H9 (cell line): ENCODE data around the gene SYT2. TPM values are rescaled to one million over a fixed set of nuclear protein-coding genes. Genes with fewer than 3 reads are reported as not detected.

ENCODE experiments used
- DNase-seq: peaks from one replicate; pipeline ENCODE4 v3.0.0-alpha.2; 2017
- H2AFZ ChIP-seq: one replicate; pipeline ENCODE4 v1.6.1; 2013; ENCODE audit warnings: mild to moderate bottlenecking, low read length, control low read depth, moderate library complexity
- H2AK5ac ChIP-seq: 2 replicates; pipeline ENCODE4 v1.6.1; 2013; ENCODE audit warnings: low read length, control low read depth, mixed read lengths; ENCODE audit not compliant: insufficient read length
- H2BK120ac ChIP-seq: one replicate; pipeline ENCODE4 v1.6.1; 2013; ENCODE audit warnings: low read depth, mild to moderate bottlenecking, low read length, control low read depth, inconsistent platforms; ENCODE audit not compliant: poor library complexity, severe bottlenecking
- H2BK12ac ChIP-seq: 2 replicates; pipeline ENCODE4 v1.6.1; 2013; ENCODE audit warnings: low read length, control low read depth, mixed read lengths, low read depth; ENCODE audit not compliant: insufficient read length
- H2BK15ac ChIP-seq: 2 replicates; pipeline ENCODE4 v1.6.1; 2013; ENCODE audit warnings: low read depth, low read length, control low read depth
- H2BK20ac ChIP-seq: one replicate; pipeline ENCODE4 v1.6.1; 2013; ENCODE audit warnings: low read depth, mild to moderate bottlenecking, low read length, control low read depth, inconsistent platforms; ENCODE audit not compliant: poor library complexity, severe bottlenecking
- H2BK5ac ChIP-seq: 2 replicates; pipeline ENCODE4 v1.6.1; 2013; ENCODE audit warnings: low read length, control low read depth, mixed read lengths; ENCODE audit not compliant: insufficient read length
- H3K14ac ChIP-seq: 2 replicates; pipeline ENCODE4 v1.6.1; 2013; ENCODE audit warnings: low read length, control low read depth; ENCODE audit not compliant: insufficient read depth
- H3K18ac ChIP-seq: 2 replicates; pipeline ENCODE4 v1.6.1; 2013; ENCODE audit warnings: low read depth, mild to moderate bottlenecking, mixed read lengths, low read length, control low read depth; ENCODE audit not compliant: insufficient read length
- H3K23ac ChIP-seq: 2 replicates; pipeline ENCODE4 v1.6.1; 2013; ENCODE audit warnings: low read length, control low read depth, mixed read lengths, low read depth; ENCODE audit not compliant: insufficient read length
- H3K23me2 ChIP-seq: 2 replicates; pipeline ENCODE4 v1.6.1; 2013; ENCODE audit warnings: low read depth, mild to moderate bottlenecking, mixed read lengths, low read length, control low read depth; ENCODE audit not compliant: insufficient read length, poor library complexity, severe bottlenecking
- H3K27ac ChIP-seq: 2 replicates; pipeline ENCODE4 v1.5.1; 2013; ENCODE audit warnings: low read length, control low read depth, mixed read lengths, low read depth; ENCODE audit not compliant: insufficient read length
- H3K27me3 ChIP-seq: 2 replicates; pipeline ENCODE4 v1.6.1; 2013; ENCODE audit warnings: low read length, control low read depth, inconsistent platforms; ENCODE audit not compliant: insufficient read depth
- H3K4ac ChIP-seq: 2 replicates; pipeline ENCODE4 v1.6.1; 2013; ENCODE audit warnings: low read depth, mild to moderate bottlenecking, control low read depth, inconsistent platforms, low read length, moderate library complexity
- H3K4me1 ChIP-seq: 2 replicates; pipeline ENCODE4 v1.6.1; 2013; ENCODE audit warnings: low read length, control low read depth, inconsistent platforms; ENCODE audit not compliant: insufficient read depth
- H3K4me2 ChIP-seq: 2 replicates; pipeline ENCODE4 v1.6.1; 2013; ENCODE audit warnings: low read length, control low read depth, mixed read lengths; ENCODE audit not compliant: insufficient read length, insufficient read depth
- H3K56ac ChIP-seq: 2 replicates; pipeline ENCODE4 v1.6.1; 2013; ENCODE audit warnings: low read depth, mild to moderate bottlenecking, mixed read lengths, low read length, control low read depth; ENCODE audit not compliant: insufficient read length
- H3K79me1 ChIP-seq: 2 replicates; pipeline ENCODE4 v1.6.1; 2013; ENCODE audit warnings: low read depth, mild to moderate bottlenecking, moderate library complexity, low read length, control low read depth, inconsistent platforms; ENCODE audit not compliant: insufficient read depth, poor library complexity, severe bottlenecking
- H3K79me2 ChIP-seq: 2 replicates; pipeline ENCODE4 v1.6.1; 2013; ENCODE audit warnings: low read length, control low read depth, inconsistent platforms; ENCODE audit not compliant: insufficient read depth
- H3K9ac ChIP-seq: 2 replicates; pipeline ENCODE4 v1.6.1; 2013; ENCODE audit warnings: low read length, control low read depth, mixed read lengths; ENCODE audit not compliant: insufficient read length; ENCODE audit errors: extremely low read depth
- H3K9me3 ChIP-seq: one replicate; pipeline ENCODE4 v1.6.1; 2013; ENCODE audit warnings: low read depth, low read length, inconsistent platforms; ENCODE audit not compliant: control insufficient read depth
- H3T11ph ChIP-seq: one replicate; pipeline ENCODE4 v1.6.1; 2013; ENCODE audit warnings: mild to moderate bottlenecking, low read length, control low read depth, inconsistent platforms
- H4K20me1 ChIP-seq: one replicate; pipeline ENCODE4 v1.6.1; 2013; ENCODE audit not compliant: control insufficient read depth, insufficient read length, insufficient read depth
- H4K5ac ChIP-seq: 2 replicates; pipeline ENCODE4 v1.6.1; 2013; ENCODE audit warnings: low read depth, mild to moderate bottlenecking, mixed read lengths, low read length, control low read depth; ENCODE audit not compliant: insufficient read length
- H4K8ac ChIP-seq: replicated peaks from 2 replicates; pipeline ENCODE4 v1.6.1; 2013; ENCODE audit warnings: low read length, control low read depth, mixed read lengths, low read depth; ENCODE audit not compliant: insufficient read length
- H4K91ac ChIP-seq: 2 replicates; pipeline ENCODE4 v1.6.1; 2013; ENCODE audit warnings: low read depth, mild to moderate bottlenecking, moderate library complexity, mixed read lengths, low read length, control low read depth; ENCODE audit not compliant: insufficient read length
- H3K27ac Mint-ChIP-seq, 3 experiments: 2 replicates in 2 of 3; 3 replicates in 1 of 3; pipeline ENCODE4 v1.8.0; 2020 to 2021; ENCODE audit warnings: mixed read lengths in 3 of 3, mild to moderate bottlenecking in 1 of 3, moderate library complexity in 1 of 3
- H3K27me3 Mint-ChIP-seq: 2 replicates; pipeline ENCODE4 v1.8.0; 2021; ENCODE audit warnings: low read depth, mild to moderate bottlenecking, moderate library complexity, mixed read lengths
- H3K36me3 Mint-ChIP-seq, 3 experiments: 2 replicates in 2 of 3; 3 replicates in 1 of 3; pipeline ENCODE4 v1.8.0; 2020 to 2021; ENCODE audit warnings: low read depth in 3 of 3, mixed read lengths in 3 of 3; ENCODE audit not compliant: insufficient read depth in 1 of 3
- H3K4me1 Mint-ChIP-seq, 2 experiments: 2 replicates each; pipeline ENCODE4 v1.8.0; 2020; ENCODE audit warnings: mixed read lengths in 2 of 2
- H3K4me3 Mint-ChIP-seq, 2 experiments: 2 replicates in 1 of 2; 3 replicates in 1 of 2; pipeline ENCODE4 v1.8.0; 2020 to 2021; ENCODE audit warnings: mild to moderate bottlenecking in 2 of 2, mixed read lengths in 2 of 2, moderate library complexity in 1 of 2
- H3K9me3 Mint-ChIP-seq, 2 experiments: 2 replicates in 1 of 2; 3 replicates in 1 of 2; pipeline ENCODE4 v1.8.0; 2020; ENCODE audit warnings: mild to moderate bottlenecking in 2 of 2, mixed read lengths in 2 of 2, moderate library complexity in 1 of 2
- WGBS: extraction: QIAGEN DNeasy Blood & Tissue Kit; methylation state at CpG from one replicate; pipeline ENCODE4 v1.1.7; 2013; ENCODE audit warnings: missing lambda C conversion rate, low lambda C conversion rate, mixed read lengths; ENCODE audit not compliant: insufficient read length; ENCODE audit errors: extremely low coverage; 5-methylcytosine and 5-hydroxymethylcytosine counted together
- total RNA-seq: library from RNA; stranded (reverse); gene quantifications from 2 replicates; pipeline ENCODE4 v1.2.1, GENCODE V29; 2021
- TF ChIP-seq, protein P1 (sequence below): fragments of 200-600 bp; sonication (generic); conservative IDR thresholded peaks from 3 replicates; pipeline ENCODE4 v1.8.0; 2021; ENCODE audit warnings: antibody characterized with exemption, mild to moderate bottlenecking

SYT2 gene
- total RNA-seq, 1 experiment from 2014 or later, result 3.3 TPM

- no peak overlapping the region for H4K8ac ChIP-seq
- H2AK5ac ChIP-seq, result no peak overlapping the region
- TF ChIP-seq, protein P1, sequence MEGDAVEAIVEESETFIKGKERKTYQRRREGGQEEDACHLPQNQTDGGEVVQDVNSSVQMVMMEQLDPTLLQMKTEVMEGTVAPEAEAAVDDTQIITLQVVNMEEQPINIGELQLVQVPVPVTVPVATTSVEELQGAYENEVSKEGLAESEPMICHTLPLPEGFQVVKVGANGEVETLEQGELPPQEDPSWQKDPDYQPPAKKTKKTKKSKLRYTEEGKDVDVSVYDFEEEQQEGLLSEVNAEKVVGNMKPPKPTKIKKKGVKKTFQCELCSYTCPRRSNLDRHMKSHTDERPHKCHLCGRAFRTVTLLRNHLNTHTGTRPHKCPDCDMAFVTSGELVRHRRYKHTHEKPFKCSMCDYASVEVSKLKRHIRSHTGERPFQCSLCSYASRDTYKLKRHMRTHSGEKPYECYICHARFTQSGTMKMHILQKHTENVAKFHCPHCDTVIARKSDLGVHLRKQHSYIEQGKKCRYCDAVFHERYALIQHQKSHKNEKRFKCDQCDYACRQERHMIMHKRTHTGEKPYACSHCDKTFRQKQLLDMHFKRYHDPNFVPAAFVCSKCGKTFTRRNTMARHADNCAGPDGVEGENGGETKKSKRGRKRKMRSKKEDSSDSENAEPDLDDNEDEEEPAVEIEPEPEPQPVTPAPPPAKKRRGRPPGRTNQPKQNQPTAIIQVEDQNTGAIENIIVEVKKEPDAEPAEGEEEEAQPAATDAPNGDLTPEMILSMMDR, result no peak
- H2BK5ac ChIP-seq, result no peak overlapping the region
- H2BK120ac ChIP-seq, result no peak overlapping the region
- H3K36me3 Mint-ChIP-seq, result no peaks in the 10 kb centered on the region; a peak in 1 of 7 replicates
- H3K9ac ChIP-seq, result no peak overlapping the region
- H3K27me3 Mint-ChIP-seq, result no peaks in the 10 kb centered on the region
- WGBS, result no CpG with 5 or more reads among the region's 4 CpGs
- H3K14ac ChIP-seq, result no peak overlapping the region
- H2BK15ac ChIP-seq, result no peak overlapping the region
- no peak overlapping the region for H4K91ac ChIP-seq
- H3K18ac ChIP-seq, result no peak overlapping the region
- H3K4ac ChIP-seq, result no peak overlapping the region
- no peaks in the 10 kb centered on the region for H3K27me3 ChIP-seq
- no peaks in the 10 kb centered on the region for H3K23me2 ChIP-seq
- no peak overlapping the region for H2BK12ac ChIP-seq
- H3K23ac ChIP-seq, result no peak overlapping the region
- H3K4me1 ChIP-seq, result peaks cover 25% of the 10 kb centered on the region; the same call in 1 of the 2 replicates
- no peak overlapping the region for H3T11ph ChIP-seq
- no peak overlapping the region for H4K5ac ChIP-seq
- H3K4me1 Mint-ChIP-seq, result peaks cover 42 to 44% of the 10 kb centered on the region in 2 experiments
- no peak overlapping the region for H2BK20ac ChIP-seq
- H3K27ac ChIP-seq, result no peak overlapping the region
- H3K56ac ChIP-seq, result no peak overlapping the region
- H3K27ac Mint-ChIP-seq, result peak overlapping the region; percentile 21 to 78 (median 74); a peak in 5 of 7 replicates
- H2AFZ ChIP-seq, result no peak overlapping the region
- H4K20me1 ChIP-seq, result no peaks in the 10 kb centered on the region
- H3K79me1 ChIP-seq, result no peaks in the 10 kb centered on the region
- no peaks in the 10 kb centered on the region for H3K9me3 ChIP-seq
- no peak overlapping the region for H3K4me2 ChIP-seq
- no peaks in the 10 kb centered on the region for H3K9me3 Mint-ChIP-seq
- no peak for DNase-seq
- no peaks in the 10 kb centered on the region for H3K79me2 ChIP-seq
- no peak overlapping the region for H3K4me3 Mint-ChIP-seq
These were observed 141.4 kb downstream of the SYT2 start for GRCh38 chr1:202568826-202569225.
